SW480 (cell line): ENCODE measurements around the gene PUM2.

ENCODE experiments used
- DNase-seq: peaks from one replicate; pipeline ENCODE4 v3.0.0-alpha.2; 2016; ENCODE audit warnings: low spot score

PUM2 gene

GRCh38 chr2:20198796-20199632 is 151.6 kb downstream of the PUM2 start:
- no peak for DNase-seq
